ENCODE data around the gene TMPRSS11A. TPM values are rescaled to one million over a fixed set of nuclear protein-coding genes. Genes with fewer than 3 reads are reported as not detected.

TMPRSS11A gene
- total and polyA plus RNA-seq, 7 experiments from 2014 or later: not detected

DNA sequence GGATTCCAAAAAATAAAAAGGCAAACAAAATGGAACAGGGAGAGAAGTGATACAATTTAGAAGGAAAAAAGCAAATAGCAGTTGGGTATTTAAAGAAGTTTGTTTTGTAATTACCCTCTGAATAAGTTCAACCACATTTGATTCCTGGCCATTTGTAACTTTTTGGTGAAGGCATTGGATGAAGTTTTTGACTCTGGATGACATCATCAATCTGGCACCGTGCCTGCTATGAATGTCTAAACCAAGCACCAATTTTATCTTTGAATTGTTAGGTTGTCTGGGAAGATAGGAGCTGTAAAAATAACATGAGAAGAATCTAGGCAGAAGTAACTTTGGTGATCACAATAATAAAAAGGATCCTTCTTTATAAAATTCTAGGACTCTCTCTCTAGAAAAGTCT lies 29.5 kb downstream of the TMPRSS11A start:
- CTCF ChIA-PET: interaction anchor here (0.6 kb wide), 1 partner anchor 189 kb away, joined by 3 read pairs; no protein-coding TSS in a partner anchor
- Histone ChIP-seq H3K9me3 (ENCODE audit: control insufficient read depth in 2 of 3, low read length in 3 of 3) (no peaks in the 10 kb centered on the region), H3K27ac (ENCODE audit: low read depth, low read length) (no peak overlapping the region), H3K27me3 (ENCODE audit: control insufficient read depth in 2 of 2, insufficient read depth in 2 of 2, low read length in 2 of 2) (no peaks in the 10 kb centered on the region), H3K4me3 (ENCODE audit: low read length) (no peak overlapping the region), H3K36me3 (ENCODE audit: control insufficient read depth in 2 of 3, insufficient read depth in 3 of 3, low read length in 3 of 3) (no peaks in the 10 kb centered on the region), H3K4me1 (ENCODE audit: control insufficient read depth in 2 of 2, insufficient read depth in 2 of 2, low read length in 2 of 2) (no peaks in the 10 kb centered on the region)
- POLR2A ChIA-PET: no interaction called here
- Mint-ChIP-seq H3K27me3 (peaks cover 0 to 21% (median 7%) of the 10 kb centered on the region in 5 donors), H3K27ac (no peak overlapping the region), H3K36me3 (peaks cover 0 to under 1% (median 0%) of the 10 kb centered on the region in 5 donors), H3K4me1 (no peaks in the 10 kb centered on the region), H3K9me3 (peaks cover 0 to 8% (median 0%) of the 10 kb centered on the region in 11 donors), H3K4me3 (no peak overlapping the region)
- DNase-seq (no peak), ATAC-seq (no peak)
- intact Hi-C loops (cut with micrococcal nuclease): no loop called here

DNA sequence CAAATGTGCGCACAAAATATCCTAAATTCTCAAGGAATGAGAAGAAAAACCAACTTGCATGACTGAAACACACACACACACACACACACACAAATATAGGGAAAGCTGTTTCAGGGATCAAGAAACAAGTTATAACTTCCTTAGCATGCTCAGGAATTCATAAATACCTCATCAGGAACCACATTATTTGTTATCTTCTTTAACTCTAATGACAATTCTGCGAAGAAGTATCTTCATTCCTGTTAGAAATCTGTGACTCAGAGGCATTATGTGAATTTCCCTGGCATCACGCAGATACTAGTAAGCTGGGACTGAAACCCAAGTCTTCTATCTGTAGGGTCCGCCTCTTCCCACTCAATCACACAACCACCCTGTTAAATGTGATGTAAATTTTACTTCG lies 30.3 kb downstream of the TMPRSS11A start:
- Mint-ChIP-seq H3K4me1 (no peaks in the 10 kb centered on the region), H3K27me3 (peaks cover 0 to 22% (median 7%) of the 10 kb centered on the region in 5 donors), H3K9me3 (peaks cover 0 to 4% (median 0%) of the 10 kb centered on the region in 11 donors), H3K27ac (no peak overlapping the region), H3K36me3 (peaks cover 0 to 3% (median 0%) of the 10 kb centered on the region in 5 donors), H3K4me3 (no peak overlapping the region)
- no peak overlapping the region for H3K4me3 ChIP-seq (ENCODE audit: low read length)
- ChIA-PET POLR2A (no interaction called here), CTCF (no interaction called here)
- no peaks in the 10 kb centered on the region for H3K4me1 ChIP-seq (ENCODE audit: control insufficient read depth in 2 of 2, insufficient read depth in 2 of 2, low read length in 2 of 2)
- ATAC-seq (no peak), DNase-seq (no peak)
- H3K36me3 ChIP-seq (ENCODE audit: control insufficient read depth in 2 of 3, insufficient read depth in 3 of 3, low read length in 3 of 3): no peaks in the 10 kb centered on the region
- no peaks in the 10 kb centered on the region for H3K9me3 ChIP-seq (ENCODE audit: control insufficient read depth in 2 of 3, low read length in 3 of 3)
- no peak overlapping the region for H3K27ac ChIP-seq (ENCODE audit: low read depth, low read length)
- intact Hi-C loops (cut with micrococcal nuclease): no loop called here
- no peaks in the 10 kb centered on the region for H3K27me3 ChIP-seq (ENCODE audit: control insufficient read depth in 2 of 2, insufficient read depth in 2 of 2, low read length in 2 of 2)

DNA sequence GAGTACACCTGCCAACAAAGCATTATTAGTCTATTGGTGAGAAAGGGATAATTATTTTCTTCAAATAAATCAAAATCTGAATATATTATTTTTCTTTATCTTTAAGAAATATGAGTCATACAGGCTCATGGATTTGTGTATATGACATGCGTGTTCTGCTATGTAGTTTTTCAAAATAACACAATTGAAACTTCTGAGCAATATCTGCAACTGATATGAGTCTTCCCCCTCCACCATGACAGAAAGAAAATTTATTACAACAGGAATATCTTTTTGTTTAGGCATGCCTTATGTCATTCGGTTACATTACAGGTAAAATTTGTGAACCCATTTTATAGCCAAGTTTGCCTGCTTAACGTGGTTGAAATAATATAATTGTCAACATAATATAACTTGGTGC lies 32.0 kb downstream of the TMPRSS11A start:
- ATAC-seq (no peak), DNase-seq (no peak)
- ChIA-PET CTCF (no interaction called here), POLR2A (no interaction called here)
- Mint-ChIP-seq H3K4me3 (no peak overlapping the region), H3K27ac (no peak overlapping the region), H3K4me1 (no peaks in the 10 kb centered on the region), H3K9me3 (peaks cover 0 to 3% (median 0%) of the 10 kb centered on the region in 11 donors), H3K36me3 (peaks cover 0 to 3% (median 0%) of the 10 kb centered on the region in 5 donors), H3K27me3 (peaks cover 0 to 27% (median 7%) of the 10 kb centered on the region in 5 donors)
- Histone ChIP-seq H3K9me3 (ENCODE audit: control insufficient read depth in 2 of 3, low read length in 3 of 3) (no peaks in the 10 kb centered on the region), H3K4me1 (ENCODE audit: control insufficient read depth in 2 of 2, insufficient read depth in 2 of 2, low read length in 2 of 2) (no peaks in the 10 kb centered on the region), H3K27ac (ENCODE audit: low read depth, low read length) (no peak overlapping the region), H3K27me3 (ENCODE audit: control insufficient read depth in 2 of 2, insufficient read depth in 2 of 2, low read length in 2 of 2) (no peaks in the 10 kb centered on the region), H3K36me3 (ENCODE audit: control insufficient read depth in 2 of 3, insufficient read depth in 3 of 3, low read length in 3 of 3) (no peaks in the 10 kb centered on the region), H3K4me3 (ENCODE audit: low read length) (no peak overlapping the region)
- intact Hi-C loops (cut with micrococcal nuclease): no loop called here

DNA sequence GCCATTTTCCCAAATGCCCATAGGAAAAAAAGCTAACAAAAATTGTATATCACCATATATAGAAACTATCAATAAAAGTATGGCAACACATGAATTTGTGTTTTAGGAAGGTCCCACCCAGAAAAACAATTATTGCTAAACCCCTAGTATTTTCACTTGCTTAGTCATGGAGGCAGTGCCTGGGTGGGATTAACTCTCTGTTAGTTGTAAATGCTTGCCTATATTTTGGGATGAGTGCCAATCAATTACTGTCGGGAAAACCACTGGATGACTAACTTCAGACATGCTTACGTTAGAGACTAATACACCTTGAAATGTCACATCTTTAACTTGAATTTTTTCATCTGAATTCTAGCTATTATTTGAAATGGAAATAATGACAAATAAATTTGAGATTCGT lies 33.9 kb downstream of the TMPRSS11A start:
- no peaks in the 10 kb centered on the region for H3K4me1 ChIP-seq (ENCODE audit: control insufficient read depth in 2 of 2, insufficient read depth in 2 of 2, low read length in 2 of 2)
- no peak overlapping the region for H3K4me3 Mint-ChIP-seq
- ATAC-seq (no peak), DNase-seq (no peak)
- no peaks in the 10 kb centered on the region for H3K4me1 Mint-ChIP-seq
- CTCF ChIA-PET: interaction anchor here (0.7 kb wide), 1 partner anchor 28 kb away, joined by 3 read pairs; no protein-coding TSS in a partner anchor
- peaks cover 0 to 3% (median 0%) of the 10 kb centered on the region in 5 donors for H3K36me3 Mint-ChIP-seq
- POLR2A ChIA-PET: no interaction called here
- H3K36me3 ChIP-seq (ENCODE audit: control insufficient read depth in 2 of 3, insufficient read depth in 3 of 3, low read length in 3 of 3): no peaks in the 10 kb centered on the region
- no peak overlapping the region for H3K4me3 ChIP-seq (ENCODE audit: low read length)
- H3K9me3 Mint-ChIP-seq: peaks cover 0 to 5% (median under 1%) of the 10 kb centered on the region in 11 donors
- H3K27me3 Mint-ChIP-seq: peaks cover 0 to 27% (median 5%) of the 10 kb centered on the region in 5 donors
- no peak overlapping the region for H3K27ac Mint-ChIP-seq
- intact Hi-C loops (cut with micrococcal nuclease): no loop called here
- no peaks in the 10 kb centered on the region for H3K9me3 ChIP-seq (ENCODE audit: control insufficient read depth in 2 of 3, low read length in 3 of 3)
- no peaks in the 10 kb centered on the region for H3K27me3 ChIP-seq (ENCODE audit: control insufficient read depth in 2 of 2, insufficient read depth in 2 of 2, low read length in 2 of 2)
- H3K27ac ChIP-seq (ENCODE audit: low read depth, low read length): no peak overlapping the region

DNA sequence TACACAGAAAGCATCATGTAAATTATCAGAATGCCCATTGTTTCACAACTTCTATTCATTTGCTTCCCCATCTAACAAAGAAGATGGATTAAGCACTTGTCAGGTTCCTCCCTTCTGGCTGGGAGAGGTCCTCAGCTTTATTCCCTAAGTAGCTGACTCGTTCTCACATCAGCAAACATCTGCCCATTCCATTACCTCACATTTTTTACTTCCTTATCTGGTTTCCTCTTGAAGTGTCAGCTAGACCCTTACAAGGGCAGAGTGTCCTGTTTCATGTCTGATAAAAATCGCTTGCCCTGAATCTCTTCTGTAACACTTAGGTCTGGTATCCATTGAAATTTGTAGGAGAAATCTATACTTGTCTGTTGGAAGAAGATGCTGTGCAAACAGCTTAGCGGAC lies 34.7 kb downstream of the TMPRSS11A start:
- H3K27ac ChIP-seq (ENCODE audit: low read depth, low read length): no peak overlapping the region
- no peak overlapping the region for H3K27ac Mint-ChIP-seq
- peaks cover 0 to 27% (median 5%) of the 10 kb centered on the region in 5 donors for H3K27me3 Mint-ChIP-seq
- H3K9me3 Mint-ChIP-seq: peaks cover 0 to 9% (median 2%) of the 10 kb centered on the region in 11 donors
- intact Hi-C loops (cut with micrococcal nuclease): no loop called here
- H3K4me1 ChIP-seq (ENCODE audit: control insufficient read depth in 2 of 2, insufficient read depth in 2 of 2, low read length in 2 of 2): no peaks in the 10 kb centered on the region
- no peaks in the 10 kb centered on the region for H3K27me3 ChIP-seq (ENCODE audit: control insufficient read depth in 2 of 2, insufficient read depth in 2 of 2, low read length in 2 of 2)
- H3K36me3 Mint-ChIP-seq: peaks cover 0 to 3% (median 0%) of the 10 kb centered on the region in 5 donors
- POLR2A ChIA-PET: no interaction called here
- no peak for DNase-seq
- CTCF ChIA-PET: no interaction called here
- H3K9me3 ChIP-seq (ENCODE audit: control insufficient read depth in 2 of 3, low read length in 3 of 3): no peaks in the 10 kb centered on the region
- H3K4me3 Mint-ChIP-seq: no peak overlapping the region
- no peaks in the 10 kb centered on the region for H3K36me3 ChIP-seq (ENCODE audit: control insufficient read depth in 2 of 3, insufficient read depth in 3 of 3, low read length in 3 of 3)
- ATAC-seq: no peak
- no peak overlapping the region for H3K4me3 ChIP-seq (ENCODE audit: low read length)
- no peaks in the 10 kb centered on the region for H3K4me1 Mint-ChIP-seq

DNA sequence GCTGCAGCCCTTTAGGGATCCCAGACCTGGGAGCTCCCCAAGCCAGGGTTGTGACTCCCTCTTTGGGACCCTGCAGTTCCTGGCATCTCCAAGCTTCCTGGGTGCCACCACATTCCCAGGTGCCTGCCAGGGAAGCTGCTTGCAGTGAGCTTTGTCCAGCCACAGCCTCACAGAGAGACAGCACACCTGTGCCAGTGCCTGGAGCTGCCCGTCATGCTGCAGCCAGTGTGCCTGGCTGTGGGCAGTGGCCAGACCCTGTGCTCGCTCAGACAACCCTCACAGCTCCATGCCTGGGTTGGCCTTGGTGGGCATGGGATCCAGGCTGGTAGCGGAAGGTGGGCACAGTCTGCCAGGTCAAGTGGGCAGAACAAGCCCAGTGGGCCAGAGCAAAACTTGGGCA lies 36.0 kb downstream of the TMPRSS11A start:
- CTCF ChIA-PET: no interaction called here
- Mint-ChIP-seq H3K4me3 (no peak overlapping the region), H3K27me3 (peaks cover 0 to 23% (median 3%) of the 10 kb centered on the region in 5 donors), H3K36me3 (peaks cover 0 to 3% (median 0%) of the 10 kb centered on the region in 5 donors), H3K9me3 (peaks cover 0 to 9% (median 2%) of the 10 kb centered on the region in 11 donors), H3K27ac (no peak overlapping the region), H3K4me1 (no peaks in the 10 kb centered on the region)
- no peak for ATAC-seq
- H3K36me3 ChIP-seq (ENCODE audit: control insufficient read depth in 2 of 3, insufficient read depth in 3 of 3, low read length in 3 of 3): no peaks in the 10 kb centered on the region
- no peaks in the 10 kb centered on the region for H3K9me3 ChIP-seq (ENCODE audit: control insufficient read depth in 2 of 3, low read length in 3 of 3)
- H3K4me3 ChIP-seq (ENCODE audit: low read length): no peak overlapping the region
- no peak overlapping the region for H3K27ac ChIP-seq (ENCODE audit: low read depth, low read length)
- intact Hi-C loops (cut with micrococcal nuclease): no loop called here
- H3K27me3 ChIP-seq (ENCODE audit: control insufficient read depth in 2 of 2, insufficient read depth in 2 of 2, low read length in 2 of 2): no peaks in the 10 kb centered on the region
- no peak for DNase-seq
- POLR2A ChIA-PET: no interaction called here
- H3K4me1 ChIP-seq (ENCODE audit: control insufficient read depth in 2 of 2, insufficient read depth in 2 of 2, low read length in 2 of 2): no peaks in the 10 kb centered on the region

DNA sequence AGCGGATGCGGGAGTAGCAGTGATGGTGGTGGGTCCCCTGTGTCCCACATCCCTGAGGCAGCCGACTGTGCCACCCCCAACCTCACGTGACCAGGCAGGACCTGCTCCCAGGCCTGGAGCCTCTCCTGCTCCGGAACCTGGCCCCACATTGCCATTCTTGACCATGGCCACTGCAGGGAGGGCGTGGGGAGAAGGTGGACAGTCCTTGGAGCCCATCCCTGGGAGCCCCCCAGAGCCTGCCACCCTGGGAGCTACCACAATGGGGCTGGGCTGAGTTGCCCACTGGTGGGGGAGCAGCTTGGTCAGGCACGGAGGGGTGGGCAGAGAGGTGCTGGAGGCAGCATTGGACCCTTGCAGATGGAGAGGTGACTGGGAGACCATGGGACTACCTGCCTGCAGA lies 36.8 kb downstream of the TMPRSS11A start:
- CTCF ChIA-PET: no interaction called here
- H3K27me3 Mint-ChIP-seq: peaks cover 0 to 17% (median 3%) of the 10 kb centered on the region in 5 donors
- no peak overlapping the region for H3K4me3 Mint-ChIP-seq

More for the DNA sequence above, 36.8 kb downstream of the TMPRSS11A start:
- no peaks in the 10 kb centered on the region for H3K36me3 ChIP-seq (ENCODE audit: control insufficient read depth in 2 of 3, insufficient read depth in 3 of 3, low read length in 3 of 3)
- Mint-ChIP-seq H3K27ac (no peak overlapping the region), H3K9me3 (peaks cover 0 to 9% (median 2%) of the 10 kb centered on the region in 11 donors), H3K4me1 (no peaks in the 10 kb centered on the region), H3K36me3 (peaks cover 0 to 3% (median 0%) of the 10 kb centered on the region in 5 donors)
- POLR2A ChIA-PET: no interaction called here
- ATAC-seq (no peak), DNase-seq (no peak)
- no peaks in the 10 kb centered on the region for H3K27me3 ChIP-seq (ENCODE audit: control insufficient read depth in 2 of 2, insufficient read depth in 2 of 2, low read length in 2 of 2)
- intact Hi-C loops (cut with micrococcal nuclease): no loop called here
- no peak overlapping the region for H3K27ac ChIP-seq (ENCODE audit: low read depth, low read length)
- no peak overlapping the region for H3K4me3 ChIP-seq (ENCODE audit: low read length)
- no peaks in the 10 kb centered on the region for H3K9me3 ChIP-seq (ENCODE audit: control insufficient read depth in 2 of 3, low read length in 3 of 3)
- H3K4me1 ChIP-seq (ENCODE audit: control insufficient read depth in 2 of 2, insufficient read depth in 2 of 2, low read length in 2 of 2): no peaks in the 10 kb centered on the region

All from naive thymus-derived CD4-positive, alpha-beta T cell (primary cell).